Ovary (tissue), 3 donors: Measurements from ENCODE around the gene CACUL1.

Experiments
- EP300 ChIP-seq: sonication (generic); formaldehyde crosslinking; IDR thresholded peaks from one replicate; pipeline ENCODE4 v1.6.1; 2017; ENCODE audit warnings: antibody characterized with exemption
- TF ChIP-seq, protein P1 (sequence below), 3 donors: fragments of 450-650 bp in 2 of 3; fragments of 200-600 bp in 1 of 3; IDR thresholded peaks; one replicate each; pipeline versions ENCODE4 v1.5.1 to v1.8.0; 2016 to 2022; ENCODE audit warnings: antibody characterized with exemption in 3 of 3, mild to moderate bottlenecking in 1 of 3
- donor health status: DM: no; HTN: no; CAD: no.

DNA sequence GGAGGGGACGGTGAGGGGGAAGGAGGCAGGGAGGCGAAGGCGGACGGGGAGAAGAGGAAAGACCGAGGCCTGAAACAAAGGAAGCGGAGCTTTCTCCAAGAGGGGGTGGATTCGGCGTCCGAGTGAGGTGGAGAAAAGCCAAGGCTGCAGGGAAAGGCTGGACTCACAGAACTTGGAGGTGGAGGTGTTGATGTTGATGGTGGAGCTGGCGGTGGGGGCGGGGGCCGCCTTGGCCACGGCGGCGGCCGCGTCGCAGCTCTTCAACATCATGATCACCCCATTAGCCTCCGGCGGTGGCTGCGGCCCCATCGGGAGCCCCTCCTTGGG is 578 bp downstream of the CACUL1 start:
- TF ChIP-seq, protein P1, sequence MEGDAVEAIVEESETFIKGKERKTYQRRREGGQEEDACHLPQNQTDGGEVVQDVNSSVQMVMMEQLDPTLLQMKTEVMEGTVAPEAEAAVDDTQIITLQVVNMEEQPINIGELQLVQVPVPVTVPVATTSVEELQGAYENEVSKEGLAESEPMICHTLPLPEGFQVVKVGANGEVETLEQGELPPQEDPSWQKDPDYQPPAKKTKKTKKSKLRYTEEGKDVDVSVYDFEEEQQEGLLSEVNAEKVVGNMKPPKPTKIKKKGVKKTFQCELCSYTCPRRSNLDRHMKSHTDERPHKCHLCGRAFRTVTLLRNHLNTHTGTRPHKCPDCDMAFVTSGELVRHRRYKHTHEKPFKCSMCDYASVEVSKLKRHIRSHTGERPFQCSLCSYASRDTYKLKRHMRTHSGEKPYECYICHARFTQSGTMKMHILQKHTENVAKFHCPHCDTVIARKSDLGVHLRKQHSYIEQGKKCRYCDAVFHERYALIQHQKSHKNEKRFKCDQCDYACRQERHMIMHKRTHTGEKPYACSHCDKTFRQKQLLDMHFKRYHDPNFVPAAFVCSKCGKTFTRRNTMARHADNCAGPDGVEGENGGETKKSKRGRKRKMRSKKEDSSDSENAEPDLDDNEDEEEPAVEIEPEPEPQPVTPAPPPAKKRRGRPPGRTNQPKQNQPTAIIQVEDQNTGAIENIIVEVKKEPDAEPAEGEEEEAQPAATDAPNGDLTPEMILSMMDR (IDR thresholded peaks at IDR 0.05) = no peak
- TF ChIP-seq EP300 = no peak
